DMS114 treated with DMSO at 0.1 percent for 48 hours (cell line): ENCODE data around the gene FASTK.

Experiments
- DNase-seq: peaks from one replicate; lab custom pipeline; 2025; ENCODE audit not compliant: unreplicated experiment; lab: John Stamatoyannopoulos, UW

FASTK gene, protein sequence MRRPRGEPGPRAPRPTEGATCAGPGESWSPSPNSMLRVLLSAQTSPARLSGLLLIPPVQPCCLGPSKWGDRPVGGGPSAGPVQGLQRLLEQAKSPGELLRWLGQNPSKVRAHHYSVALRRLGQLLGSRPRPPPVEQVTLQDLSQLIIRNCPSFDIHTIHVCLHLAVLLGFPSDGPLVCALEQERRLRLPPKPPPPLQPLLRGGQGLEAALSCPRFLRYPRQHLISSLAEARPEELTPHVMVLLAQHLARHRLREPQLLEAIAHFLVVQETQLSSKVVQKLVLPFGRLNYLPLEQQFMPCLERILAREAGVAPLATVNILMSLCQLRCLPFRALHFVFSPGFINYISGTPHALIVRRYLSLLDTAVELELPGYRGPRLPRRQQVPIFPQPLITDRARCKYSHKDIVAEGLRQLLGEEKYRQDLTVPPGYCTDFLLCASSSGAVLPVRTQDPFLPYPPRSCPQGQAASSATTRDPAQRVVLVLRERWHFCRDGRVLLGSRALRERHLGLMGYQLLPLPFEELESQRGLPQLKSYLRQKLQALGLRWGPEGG

DNA sequence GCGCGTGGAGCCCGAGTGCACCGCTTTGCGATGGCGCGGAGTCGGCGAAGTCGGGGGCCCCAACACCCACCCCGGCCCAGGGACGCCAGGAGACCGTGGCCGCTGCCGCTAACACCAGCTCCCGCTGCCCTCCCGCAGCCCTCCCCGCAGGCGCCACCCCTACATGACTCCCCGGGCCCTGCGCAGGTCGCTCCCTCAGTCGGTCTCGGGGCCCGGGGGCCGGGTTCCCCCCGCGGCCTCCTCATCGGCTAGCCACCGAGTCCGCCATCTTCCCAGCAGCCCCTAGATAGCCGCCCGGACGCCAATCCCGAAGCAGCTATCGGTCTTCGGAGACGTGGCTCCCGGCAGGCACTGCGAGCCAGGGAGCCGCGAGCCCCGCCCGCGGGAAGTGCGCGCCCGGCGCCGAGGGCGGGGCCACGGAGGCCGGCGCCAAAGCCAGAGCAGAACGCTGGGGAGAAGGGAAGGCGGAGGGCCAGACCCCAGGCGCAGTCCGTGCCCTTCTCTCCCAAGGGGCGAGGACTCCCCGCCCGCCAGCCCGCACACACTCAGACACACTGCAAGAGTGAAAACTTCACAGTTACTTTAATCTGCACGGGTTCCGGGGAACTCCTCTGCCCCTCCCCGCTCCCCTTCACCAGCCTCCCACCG lies at the start of gene FASTK:
Gene FASTK, minus strand, starts transcription at position 288 of the 648 bp plus-strand sequence. Its CDS starts 43 bp downstream, at position 245.
- DNase-seq, result peak; percentile 76

DNA sequence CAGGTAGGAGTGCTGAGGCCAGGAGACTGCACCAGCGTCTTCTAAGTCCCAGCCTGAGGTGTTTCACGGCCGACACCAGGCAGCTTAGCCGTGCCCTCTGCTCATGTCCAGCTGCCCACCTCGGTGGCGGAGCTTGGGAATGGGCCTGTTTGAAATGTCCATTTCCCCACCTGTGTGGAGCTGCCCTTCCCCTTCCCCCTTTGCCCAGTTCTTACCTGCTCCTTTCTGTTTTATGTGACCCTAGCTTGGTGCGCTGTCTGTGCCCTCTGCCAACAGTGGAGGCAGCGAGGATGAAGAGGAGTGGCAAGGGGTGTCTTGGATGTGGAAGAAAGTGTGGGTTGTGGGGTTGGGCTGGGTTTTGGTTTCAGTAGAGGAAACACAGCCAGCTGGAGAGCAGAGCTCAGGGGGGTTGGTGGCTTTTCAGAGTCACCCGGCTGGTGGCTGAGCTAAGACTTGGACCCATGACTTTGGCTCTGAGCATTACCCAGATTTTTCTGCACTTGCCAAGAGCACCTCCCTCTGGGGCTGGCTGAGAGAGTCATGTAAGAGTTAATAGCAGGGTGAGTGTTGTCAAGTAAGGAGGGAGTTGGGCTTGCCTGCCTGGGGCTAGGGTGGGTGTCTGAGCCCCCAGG lies 49.5 kb upstream of the FASTK start:
- no peak for DNase-seq

DNA sequence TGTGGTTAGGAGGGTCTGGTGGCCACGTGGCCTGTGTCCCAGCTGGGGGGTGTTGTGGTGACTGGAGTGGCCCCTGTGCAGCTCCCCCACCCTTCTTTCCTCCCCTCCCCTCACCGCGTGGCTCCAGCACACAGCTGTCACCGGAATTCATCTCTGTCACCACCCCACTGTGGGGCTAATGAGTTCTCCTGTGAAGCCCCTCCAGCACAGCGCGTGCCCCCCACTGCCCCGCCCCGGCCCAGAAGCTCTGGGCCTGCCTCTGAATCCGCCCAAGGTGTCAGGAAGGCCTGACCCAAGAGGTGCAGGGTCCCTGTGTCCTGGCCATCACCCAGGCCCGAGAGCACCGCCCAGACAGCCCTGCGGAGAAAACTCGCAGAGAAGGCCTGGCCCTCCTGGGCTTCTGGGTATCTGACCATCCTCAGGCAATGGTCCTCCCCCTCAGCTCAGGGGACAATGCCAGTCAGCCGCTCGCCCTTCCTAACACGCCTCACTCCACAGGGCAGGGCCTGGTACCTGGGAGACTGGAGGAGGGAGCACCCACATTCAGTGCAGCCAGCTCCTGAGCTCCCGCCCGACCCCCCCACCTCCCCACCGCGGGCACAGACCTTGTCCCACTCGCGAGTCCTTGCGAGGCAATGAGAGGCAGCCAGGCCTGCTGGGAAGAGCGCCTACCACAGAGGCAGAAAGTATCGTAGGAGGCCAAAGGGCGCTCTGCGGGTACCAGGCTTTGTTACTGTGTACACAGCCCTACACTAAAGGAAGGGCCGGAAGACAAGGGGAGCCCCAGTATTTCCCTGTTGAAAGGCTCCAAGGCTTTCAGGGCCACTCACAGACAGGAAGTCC lies 48.7 kb upstream of the FASTK start:
- no peak for DNase-seq

- DNase-seq, result no peak
These were observed 48.1 kb upstream of the FASTK start for GRCh38 chr7:151128716-151129115.

DNA sequence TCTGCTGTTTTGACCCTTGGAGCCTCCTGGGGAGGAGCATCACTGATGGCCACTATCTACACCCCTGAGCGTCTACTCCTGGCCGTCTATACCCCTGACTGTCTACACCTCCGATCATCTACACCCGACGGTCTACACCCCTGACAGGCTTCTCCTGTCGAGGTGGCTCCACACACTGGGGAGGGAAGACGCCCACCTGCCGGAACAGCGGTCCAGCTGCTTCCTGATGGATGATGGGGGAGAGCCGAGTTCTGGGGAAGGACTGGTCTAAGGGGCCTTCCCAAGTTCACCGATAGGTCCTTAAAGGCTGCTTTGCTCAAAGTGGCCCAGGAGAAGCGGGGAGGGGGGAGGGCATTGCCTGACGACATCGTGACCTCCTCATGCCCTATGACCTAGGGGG lies 47.5 kb upstream of the FASTK start:
- DNase-seq, result no peak

DNA sequence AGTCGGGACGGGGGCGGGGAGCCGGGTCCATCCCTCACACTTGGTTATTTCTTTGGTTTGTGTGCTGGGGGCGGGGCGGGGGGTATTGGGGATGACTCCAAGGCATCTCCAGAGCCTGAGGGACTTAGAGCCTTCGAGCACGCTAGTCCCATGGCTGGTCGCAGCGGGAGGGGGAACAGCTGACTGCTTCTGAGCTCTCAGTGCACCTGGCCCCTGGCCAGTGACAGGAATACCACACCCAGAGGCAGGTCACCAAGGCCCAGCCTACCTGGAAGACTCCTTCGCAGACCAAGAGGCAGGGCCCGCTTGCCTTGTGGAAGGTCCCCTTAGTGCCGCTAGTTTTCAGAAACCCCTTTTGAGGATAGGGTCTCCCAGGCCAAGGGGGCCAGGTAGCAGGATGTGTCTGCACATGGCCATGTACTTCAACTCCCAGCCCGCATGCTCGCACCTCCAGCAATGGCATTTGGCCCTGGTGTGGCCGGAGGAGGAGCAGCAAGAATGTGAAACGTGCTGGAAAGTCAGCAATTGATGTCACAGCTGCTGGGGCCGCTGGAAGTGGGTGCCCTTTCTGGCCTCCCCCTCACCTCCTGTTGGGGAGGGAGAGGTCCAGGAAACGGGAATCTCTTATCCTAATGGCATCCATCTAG lies 46.0 kb upstream of the FASTK start:
- no peak for DNase-seq

GRCh38 chr7:151125846-151126481 lies 45.4 kb upstream of the FASTK start:
- no peak for DNase-seq

- no peak for DNase-seq
These were observed 44.8 kb upstream of the FASTK start for GRCh38 chr7:151125470-151125845.

DNA sequence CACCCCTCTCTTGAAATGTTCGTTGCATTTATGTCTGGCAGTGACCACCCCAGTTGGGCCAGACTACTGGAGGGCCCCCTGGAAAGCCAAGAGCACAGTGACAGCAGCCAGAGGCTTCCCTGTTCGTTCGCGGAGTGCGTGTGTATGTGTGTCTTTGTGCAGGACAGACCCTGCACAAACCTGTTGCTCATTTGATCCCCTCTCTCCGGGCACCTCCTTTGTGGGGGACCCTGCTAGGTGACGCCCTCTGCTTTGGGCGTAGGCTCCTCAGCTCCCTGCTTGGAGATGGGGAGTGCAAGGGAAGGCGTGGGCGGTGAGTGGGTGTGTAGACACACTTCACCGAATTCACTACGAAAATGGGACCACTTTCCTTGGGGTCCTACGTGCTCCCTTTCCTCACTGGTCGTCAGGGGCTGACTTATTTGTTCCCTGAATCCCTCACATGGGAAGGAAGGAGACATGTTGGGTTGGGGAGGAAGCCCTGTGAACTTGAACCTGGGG lies 44.3 kb upstream of the FASTK start:
- no peak for DNase-seq

- DNase-seq, result no peak
These were observed 43.9 kb upstream of the FASTK start for GRCh38 chr7:151124481-151124880.

DNA sequence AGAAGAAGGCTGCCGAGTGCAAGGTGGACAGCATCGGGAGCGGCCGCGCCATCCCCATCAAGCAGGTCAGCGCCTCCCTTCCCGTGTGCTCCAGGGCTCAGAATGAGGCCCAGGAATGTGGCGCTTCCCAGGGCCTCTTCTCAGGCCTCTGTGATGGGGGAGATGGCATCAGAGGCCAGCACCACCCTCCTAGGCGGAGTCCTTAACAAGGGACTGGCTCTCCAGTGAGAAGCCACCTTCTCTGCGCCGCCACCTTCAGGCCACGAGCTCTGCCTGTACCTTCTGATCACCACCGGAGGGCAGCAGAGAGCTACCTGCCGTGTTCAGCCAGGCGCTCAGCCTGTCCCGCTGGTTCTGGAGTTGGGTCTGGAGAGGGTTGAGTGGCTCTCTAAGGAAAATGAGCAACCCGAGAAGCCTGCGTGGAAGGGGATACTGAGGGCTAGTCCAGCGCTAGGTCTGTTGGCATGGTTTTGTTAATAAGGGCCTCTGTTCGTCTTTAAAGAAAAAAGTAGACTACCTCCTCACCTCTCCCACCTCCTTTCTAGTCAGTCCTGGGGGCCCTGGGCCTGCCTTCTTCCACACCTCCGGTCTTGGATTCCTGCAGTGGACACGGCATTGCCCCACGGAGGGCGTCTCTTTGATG lies 43.3 kb upstream of the FASTK start:
- peak; percentile 70 for DNase-seq

- DNase-seq, result no peak
These were observed 42.7 kb upstream of the FASTK start for GRCh38 chr7:151123158-151123821.

DNA sequence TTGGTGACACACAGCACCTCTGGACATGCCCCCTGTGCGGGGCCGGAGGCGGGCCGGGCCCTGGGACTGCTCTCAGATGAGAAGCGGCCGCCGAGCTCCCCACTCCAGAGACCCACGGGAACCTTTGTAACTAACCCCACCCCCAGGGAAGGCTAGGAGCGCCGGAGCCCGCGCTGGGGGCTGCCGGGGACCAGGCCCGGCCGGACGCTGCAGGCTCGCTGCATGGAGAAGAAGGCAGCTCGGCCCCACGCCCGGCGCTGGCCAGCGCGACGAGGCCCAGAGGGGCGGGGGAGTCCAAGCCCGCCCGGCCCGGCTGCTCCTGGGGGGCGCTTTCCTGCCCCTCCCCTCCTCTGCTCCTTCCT lies 42.2 kb upstream of the FASTK start:
- no peak for DNase-seq

GRCh38 chr7:151122276-151122675 lies 41.7 kb upstream of the FASTK start:
- DNase-seq, result no peak

DNA sequence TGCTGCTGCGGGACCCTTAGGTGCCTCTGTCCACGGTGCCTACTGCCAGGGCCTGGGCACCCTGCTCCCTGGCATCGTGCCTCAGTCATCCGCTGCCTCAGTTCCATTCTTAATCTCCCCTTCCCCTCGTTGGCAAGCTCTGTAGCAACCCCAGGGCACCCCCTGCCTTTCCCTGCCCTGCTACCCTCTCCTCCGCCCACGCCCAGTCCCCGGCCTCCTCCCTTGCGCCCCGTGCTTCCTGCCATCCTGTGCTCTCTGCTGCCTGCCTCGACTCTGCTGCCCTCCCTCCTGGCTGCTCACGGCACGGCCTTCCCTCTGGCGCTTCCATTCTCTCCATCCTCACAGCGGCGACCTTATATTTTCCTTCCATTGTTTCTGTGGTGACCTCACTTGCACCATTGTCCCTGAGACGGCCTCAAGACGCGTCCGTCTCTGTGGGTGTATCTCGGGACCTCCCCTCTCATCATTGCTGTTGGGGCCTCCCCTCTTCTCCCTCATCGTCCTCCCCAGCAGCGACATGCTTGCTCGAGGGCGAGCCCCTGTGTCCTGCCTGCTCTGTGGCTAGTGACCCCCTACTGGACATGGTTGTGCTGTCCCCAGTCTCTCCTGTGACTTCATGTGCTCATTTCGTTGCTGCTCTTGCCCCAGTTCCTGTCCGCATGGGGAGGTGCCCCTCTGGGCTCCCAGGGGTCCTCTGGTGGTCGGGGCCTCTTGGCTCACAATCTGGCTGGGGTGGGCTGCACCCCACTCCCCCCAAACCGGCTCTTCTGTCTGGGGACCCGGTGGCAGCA lies 41.0 kb upstream of the FASTK start:
- no peak for DNase-seq

GRCh38 chr7:151120896-151121295 lies 40.3 kb upstream of the FASTK start:
- no peak for DNase-seq

DNA sequence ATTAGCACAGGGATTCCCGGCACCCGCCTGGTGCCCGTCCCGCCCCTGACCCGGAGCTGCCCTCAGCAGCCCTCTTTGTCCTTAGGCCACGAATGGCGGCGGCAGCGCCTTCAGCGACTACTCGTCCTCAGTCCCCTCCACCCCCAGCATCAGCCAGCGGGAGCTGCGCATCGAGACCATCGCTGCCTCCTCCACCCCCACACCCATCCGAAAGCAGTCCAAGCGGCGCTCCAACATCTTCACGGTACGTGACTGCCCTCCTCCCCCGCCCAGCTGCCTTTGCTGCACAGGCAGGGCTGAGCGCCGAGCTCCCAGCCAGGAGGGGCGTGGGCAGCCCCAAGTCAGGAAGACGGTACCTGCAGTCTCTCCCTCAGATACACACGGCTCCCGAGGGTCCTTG lies 39.3 kb upstream of the FASTK start:
- no peak for DNase-seq

GRCh38 chr7:151119055-151119415 lies 38.4 kb upstream of the FASTK start:
- DNase-seq, result no peak
